Body of pancreas (tissue), 4 donors: ENCODE results near the gene PIP4K2C.

Experiments
- POLR2A ChIP-seq, 3 donors: fragments of 450-650 bp; IDR thresholded peaks; one replicate each; pipeline ENCODE4 v1.6.1; 2016; ENCODE audit warnings: antibody characterized with exemption in 3 of 3, mild to moderate bottlenecking in 2 of 3
- TF ChIP-seq, protein P1 (sequence below), 7 experiments: fragments of 450-650 bp in 4 of 7; fragments of 200-600 bp in 3 of 7; sonication (generic) in 3 of 7; IDR thresholded peaks; one replicate each; pipeline ENCODE4 v1.5.1; 2016 to 2019; ENCODE audit warnings: antibody characterized with exemption in 7 of 7

DNA sequence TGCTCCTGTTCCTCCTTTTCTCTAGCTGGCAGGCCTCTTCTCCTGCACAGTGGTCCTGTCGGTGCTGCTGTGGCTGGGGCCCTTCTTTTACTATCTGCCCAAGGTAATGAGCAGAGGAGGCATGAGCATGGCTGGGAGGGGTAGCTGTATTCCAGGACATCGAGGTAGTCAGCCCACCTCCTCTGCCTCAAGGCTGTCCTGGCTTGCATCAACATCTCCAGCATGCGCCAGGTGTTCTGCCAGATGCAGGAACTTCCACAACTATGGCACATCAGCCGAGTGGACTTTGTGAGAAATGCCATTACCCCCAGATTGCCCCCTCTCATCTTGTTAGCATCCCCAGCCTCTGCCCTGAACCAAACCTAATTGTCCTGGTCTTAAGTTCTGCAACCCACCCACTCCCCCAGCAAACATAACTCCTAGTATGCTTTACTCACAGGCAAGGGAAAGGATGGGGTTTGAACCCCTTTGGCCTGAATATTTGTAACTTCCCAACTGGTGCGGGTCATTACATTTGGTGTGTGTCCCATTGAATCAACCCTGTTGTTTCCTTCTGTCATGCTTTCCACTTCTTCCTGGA, 32.9 kb downstream of the PIP4K2C start:
- TF ChIP-seq, protein P1, sequence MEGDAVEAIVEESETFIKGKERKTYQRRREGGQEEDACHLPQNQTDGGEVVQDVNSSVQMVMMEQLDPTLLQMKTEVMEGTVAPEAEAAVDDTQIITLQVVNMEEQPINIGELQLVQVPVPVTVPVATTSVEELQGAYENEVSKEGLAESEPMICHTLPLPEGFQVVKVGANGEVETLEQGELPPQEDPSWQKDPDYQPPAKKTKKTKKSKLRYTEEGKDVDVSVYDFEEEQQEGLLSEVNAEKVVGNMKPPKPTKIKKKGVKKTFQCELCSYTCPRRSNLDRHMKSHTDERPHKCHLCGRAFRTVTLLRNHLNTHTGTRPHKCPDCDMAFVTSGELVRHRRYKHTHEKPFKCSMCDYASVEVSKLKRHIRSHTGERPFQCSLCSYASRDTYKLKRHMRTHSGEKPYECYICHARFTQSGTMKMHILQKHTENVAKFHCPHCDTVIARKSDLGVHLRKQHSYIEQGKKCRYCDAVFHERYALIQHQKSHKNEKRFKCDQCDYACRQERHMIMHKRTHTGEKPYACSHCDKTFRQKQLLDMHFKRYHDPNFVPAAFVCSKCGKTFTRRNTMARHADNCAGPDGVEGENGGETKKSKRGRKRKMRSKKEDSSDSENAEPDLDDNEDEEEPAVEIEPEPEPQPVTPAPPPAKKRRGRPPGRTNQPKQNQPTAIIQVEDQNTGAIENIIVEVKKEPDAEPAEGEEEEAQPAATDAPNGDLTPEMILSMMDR (IDR thresholded peaks at IDR 0.05): no peak
- no peak for TF ChIP-seq POLR2A (IDR thresholded peaks at IDR 0.05)
